Central memory CD8-positive, alpha-beta T cell (primary cell): ENCODE data around the gene VWA5B1.

ENCODE experiments used
- ATAC-seq: fragments of 150-1000 bp; cut with Tn5 transposase; replicated peaks from 2 replicates; pipeline ENCODE4 v1.10.0; 2022; ENCODE audit warnings: mild to moderate bottlenecking, moderate FRiP score, moderate number of reproducible peaks; ENCODE audit not compliant: poor library complexity, severe bottlenecking; ENCODE audit errors: extremely low read depth
- DNase-seq, 2 donors: peaks; one replicate each; pipeline ENCODE4 v3.0.0; 2021; ENCODE audit warnings: low spot score in 2 of 2
- H3K27ac Mint-ChIP-seq: one replicate; pipeline ENCODE4 v1.8.0; 2022; ENCODE audit warnings: low read depth, mild to moderate bottlenecking, moderate library complexity, mixed read lengths
- H3K27me3 Mint-ChIP-seq: one replicate; pipeline ENCODE4 v1.8.0; 2022; ENCODE audit warnings: mixed read lengths
- H3K36me3 Mint-ChIP-seq: one replicate; pipeline ENCODE4 v1.8.0; 2022; ENCODE audit warnings: mild to moderate bottlenecking, moderate library complexity, mixed read lengths; ENCODE audit not compliant: insufficient read depth
- H3K4me1 Mint-ChIP-seq: one replicate; pipeline ENCODE4 v1.8.0; 2022; ENCODE audit warnings: mixed read lengths
- H3K4me3 Mint-ChIP-seq: one replicate; pipeline ENCODE4 v1.8.0; 2022; ENCODE audit warnings: mild to moderate bottlenecking, moderate library complexity, mixed read lengths
- H3K9me3 Mint-ChIP-seq: one replicate; pipeline ENCODE4 v1.8.0; 2022; ENCODE audit warnings: mixed read lengths

The VWA5B1 gene

DNA sequence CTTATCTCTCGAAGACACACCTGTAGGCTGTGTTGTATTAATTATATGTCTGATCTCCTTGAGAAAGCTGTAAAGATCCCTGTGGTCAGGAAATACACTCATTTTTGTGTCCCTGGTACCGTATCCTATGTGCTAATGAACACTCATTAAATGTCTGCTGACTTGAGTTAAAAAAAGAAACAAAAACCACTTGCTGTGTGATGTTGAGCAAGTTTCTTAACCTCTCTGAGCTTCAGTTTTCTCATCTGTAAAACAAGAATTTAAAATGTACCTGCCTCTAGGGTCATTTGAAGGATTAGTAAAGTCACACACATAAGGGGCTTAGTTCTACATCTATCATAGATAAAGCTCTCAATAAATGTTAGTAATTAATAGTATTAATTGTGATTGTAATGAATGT, 91.3 kb downstream of the VWA5B1 start:
- no peaks in the 10 kb centered on the region for H3K9me3 Mint-ChIP-seq
- no peak for DNase-seq
- H3K4me1 Mint-ChIP-seq, result no peaks in the 10 kb centered on the region
- H3K4me3 Mint-ChIP-seq, result no peak overlapping the region
- H3K36me3 Mint-ChIP-seq, result no peaks in the 10 kb centered on the region
- peaks cover 55% of the 10 kb centered on the region for H3K27me3 Mint-ChIP-seq
- ATAC-seq, result no peak
- no peak overlapping the region for H3K27ac Mint-ChIP-seq

DNA sequence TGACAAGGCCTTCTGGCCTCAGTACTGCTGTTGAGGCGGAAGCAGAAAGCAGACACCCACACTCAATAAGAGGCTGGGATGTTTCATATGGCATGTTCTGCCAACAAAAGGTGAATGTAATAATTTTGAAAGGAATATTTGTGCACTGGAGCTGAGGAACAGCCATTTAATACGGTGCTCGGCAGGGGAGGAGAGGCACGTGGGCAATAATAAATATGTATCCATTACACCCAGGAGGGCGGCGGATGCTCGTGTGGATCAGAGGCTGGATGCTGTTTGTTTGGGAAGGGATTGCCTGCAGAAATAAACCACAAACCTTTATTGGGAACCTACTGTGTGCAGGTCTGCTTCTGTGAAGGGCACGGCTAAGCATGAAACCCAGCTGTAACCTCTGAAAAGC, 92.0 kb downstream of the VWA5B1 start:
- Mint-ChIP-seq H3K4me3 (no peak overlapping the region), H3K36me3 (no peaks in the 10 kb centered on the region), H3K9me3 (no peaks in the 10 kb centered on the region), H3K27me3 (peaks cover 62% of the 10 kb centered on the region), H3K27ac (no peak overlapping the region), H3K4me1 (no peaks in the 10 kb centered on the region)
- ATAC-seq (no peak), DNase-seq (no peak)

DNA sequence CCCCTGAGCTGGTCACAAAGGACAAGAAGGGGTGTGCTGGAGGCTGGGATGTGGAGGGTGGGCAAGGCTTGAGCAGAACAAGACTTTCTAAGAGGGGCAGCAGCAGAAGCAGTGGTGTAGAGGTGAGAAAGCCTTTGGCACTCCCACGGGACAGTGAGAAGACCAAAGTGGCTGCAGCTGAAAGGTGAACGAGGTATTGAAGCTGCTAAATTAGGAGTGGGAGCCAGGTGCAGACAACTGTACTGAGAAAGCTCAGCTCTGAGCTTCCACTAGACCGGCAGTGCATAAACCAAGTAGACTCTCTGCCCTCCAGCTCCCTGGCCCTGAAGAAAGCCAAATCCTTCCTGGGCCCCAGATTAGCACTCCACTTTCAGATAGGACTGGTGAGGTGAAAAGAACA, 93.0 kb downstream of the VWA5B1 start:
- Mint-ChIP-seq H3K27me3 (peaks cover 70% of the 10 kb centered on the region), H3K9me3 (no peaks in the 10 kb centered on the region)

GRCh38 chr1:20385630-20386029, 95.0 kb downstream of the VWA5B1 start:
- no peak for DNase-seq
- no peaks in the 10 kb centered on the region for H3K9me3 Mint-ChIP-seq
- ATAC-seq, result no peak

More for the DNA sequence above, 93.0 kb downstream of the VWA5B1 start:
- DNase-seq (no peak), ATAC-seq (no peak)
- no peaks in the 10 kb centered on the region for H3K4me1 Mint-ChIP-seq
- no peaks in the 10 kb centered on the region for H3K36me3 Mint-ChIP-seq
- no peak overlapping the region for H3K4me3 Mint-ChIP-seq
- H3K27ac Mint-ChIP-seq, result no peak overlapping the region

GRCh38 chr1:20386323-20387081, 95.8 kb downstream of the VWA5B1 start:
- no peak for DNase-seq
- H3K4me1 Mint-ChIP-seq, result no peaks in the 10 kb centered on the region
- no peak for ATAC-seq
- no peak overlapping the region for H3K4me3 Mint-ChIP-seq
- H3K27ac Mint-ChIP-seq, result no peak overlapping the region
- peaks cover 71% of the 10 kb centered on the region for H3K27me3 Mint-ChIP-seq
- H3K36me3 Mint-ChIP-seq, result no peaks in the 10 kb centered on the region
- H3K9me3 Mint-ChIP-seq, result no peaks in the 10 kb centered on the region

More at GRCh38 chr1:20385630-20386029, 95.0 kb downstream of the VWA5B1 start:
- no peak overlapping the region for H3K4me3 Mint-ChIP-seq
- H3K4me1 Mint-ChIP-seq, result no peaks in the 10 kb centered on the region
- H3K27me3 Mint-ChIP-seq, result peaks cover 65% of the 10 kb centered on the region
- no peak overlapping the region for H3K27ac Mint-ChIP-seq
- H3K36me3 Mint-ChIP-seq, result no peaks in the 10 kb centered on the region

DNA sequence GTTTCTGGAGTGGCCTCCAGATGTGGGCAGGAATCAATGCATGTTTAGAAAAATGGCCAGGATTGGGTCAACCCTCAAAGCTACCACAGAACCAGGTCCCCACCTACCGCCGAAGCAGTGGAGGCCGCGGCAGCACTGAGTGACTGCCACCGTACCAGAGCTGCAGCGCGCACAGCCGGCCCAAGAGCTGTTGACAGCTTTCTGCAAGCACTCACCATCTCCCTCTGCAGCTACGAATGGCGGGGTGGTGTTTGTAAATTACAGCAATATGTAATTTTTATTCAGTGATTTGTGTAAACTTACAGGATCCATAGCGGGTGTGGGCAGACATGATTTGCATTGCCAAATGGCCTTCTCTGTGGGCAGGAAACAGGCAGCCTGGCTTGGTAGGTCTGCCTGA, 98.9 kb downstream of the VWA5B1 start:
- DNase-seq (no peak), ATAC-seq (no peak)
- H3K36me3 Mint-ChIP-seq, result no peaks in the 10 kb centered on the region
- peaks cover 11% of the 10 kb centered on the region for H3K9me3 Mint-ChIP-seq
- peaks cover 95% of the 10 kb centered on the region for H3K27me3 Mint-ChIP-seq
- H3K27ac Mint-ChIP-seq, result no peak overlapping the region
- no peaks in the 10 kb centered on the region for H3K4me1 Mint-ChIP-seq
- no peak overlapping the region for H3K4me3 Mint-ChIP-seq

DNA sequence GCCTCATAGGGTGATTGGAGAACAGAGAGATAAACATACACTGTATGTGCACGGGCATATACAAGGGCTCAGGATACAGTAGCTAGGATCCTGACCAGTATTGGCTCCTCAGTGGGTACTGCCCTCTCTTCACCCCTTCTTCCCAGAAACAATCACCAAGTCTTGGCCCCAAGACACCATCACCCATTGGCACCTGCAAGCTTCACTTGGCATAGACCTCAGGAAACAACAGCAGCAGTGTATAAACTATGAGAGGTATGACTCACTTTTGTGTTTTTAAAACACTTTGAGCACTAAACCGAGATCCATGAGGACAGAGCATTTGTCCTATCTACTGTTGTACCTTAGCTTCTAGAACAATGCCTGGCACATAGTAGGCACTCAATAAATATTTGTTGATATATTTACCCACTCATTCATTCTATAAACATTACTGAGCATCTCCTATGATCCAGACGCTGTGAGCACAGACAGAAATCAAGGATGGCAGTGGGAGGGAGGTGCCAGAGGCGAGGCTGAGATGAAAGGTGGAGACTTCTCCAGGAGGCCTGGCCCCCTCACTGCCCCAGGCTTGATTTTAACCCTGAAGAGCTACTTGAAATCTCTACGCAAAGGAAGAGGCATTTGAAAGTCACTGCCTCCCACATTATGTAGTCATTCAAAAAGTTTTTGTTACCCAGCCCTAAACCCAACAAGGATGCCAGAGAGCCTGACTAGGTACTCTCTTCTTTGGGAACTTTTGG, 100.1 kb downstream of the VWA5B1 start:
- H3K27ac Mint-ChIP-seq, result no peak overlapping the region
- H3K36me3 Mint-ChIP-seq, result no peaks in the 10 kb centered on the region
- no peaks in the 10 kb centered on the region for H3K4me1 Mint-ChIP-seq
- H3K4me3 Mint-ChIP-seq, result no peak overlapping the region
- H3K27me3 Mint-ChIP-seq, result peaks cover 87% of the 10 kb centered on the region
- H3K9me3 Mint-ChIP-seq, result peaks cover 13% of the 10 kb centered on the region
- ATAC-seq, result no peak
- DNase-seq, result no peak

DNA sequence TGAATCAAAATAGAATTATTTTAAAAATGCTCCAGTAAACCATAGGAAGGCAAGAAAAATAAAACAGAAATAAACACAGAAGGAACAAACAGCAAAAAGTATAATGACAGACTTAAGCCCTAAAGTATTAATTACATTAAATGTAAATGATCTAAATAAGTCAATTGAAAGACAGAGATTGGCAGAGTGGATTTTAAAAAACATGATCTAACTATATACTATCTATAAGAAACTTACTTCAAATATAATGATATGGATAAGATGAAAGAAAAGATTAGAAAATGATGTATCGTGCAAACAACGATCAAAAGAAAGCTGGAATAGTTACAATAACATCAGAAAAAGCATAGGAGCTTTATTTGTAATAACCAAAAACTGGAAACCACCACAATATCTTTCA, 104.6 kb downstream of the VWA5B1 start:
- Mint-ChIP-seq H3K27ac (no peak overlapping the region), H3K36me3 (peaks cover 2% of the 10 kb centered on the region), H3K27me3 (peaks cover 85% of the 10 kb centered on the region), H3K9me3 (peaks cover 13% of the 10 kb centered on the region), H3K4me1 (no peaks in the 10 kb centered on the region), H3K4me3 (no peak overlapping the region)
- ATAC-seq, result no peak
- no peak for DNase-seq

GRCh38 chr1:20398744-20399143, 108.1 kb downstream of the VWA5B1 start:
- Mint-ChIP-seq H3K4me1 (no peaks in the 10 kb centered on the region), H3K27me3 (peaks cover 77% of the 10 kb centered on the region), H3K27ac (no peak overlapping the region), H3K4me3 (no peak overlapping the region), H3K36me3 (peaks cover 2% of the 10 kb centered on the region), H3K9me3 (peaks cover 9% of the 10 kb centered on the region)
- DNase-seq (no peak), ATAC-seq (no peak)

DNA sequence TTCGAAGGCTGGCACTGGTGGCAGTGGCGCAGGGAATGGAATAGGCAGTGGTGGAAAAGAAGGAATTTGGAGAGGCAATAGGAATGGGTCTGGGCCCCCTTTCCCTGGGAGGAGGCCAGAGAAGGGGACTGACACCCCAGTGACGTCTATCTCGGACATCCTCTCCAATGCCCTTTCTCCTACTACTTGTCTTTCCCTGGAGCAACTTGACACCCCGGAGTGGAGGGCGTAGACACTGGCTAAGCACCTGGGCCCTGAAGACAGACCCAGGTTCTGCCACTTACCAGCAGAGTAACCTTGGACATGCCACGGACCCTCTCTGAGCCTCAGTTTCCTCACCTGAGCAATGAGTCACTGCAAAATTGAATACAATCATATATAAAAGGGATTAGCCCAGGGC, 108.5 kb downstream of the VWA5B1 start:
- DNase-seq (no peak), ATAC-seq (no peak)
- H3K27ac Mint-ChIP-seq, result no peak overlapping the region
- peaks cover 5% of the 10 kb centered on the region for H3K9me3 Mint-ChIP-seq
- no peak overlapping the region for H3K4me3 Mint-ChIP-seq
- peaks cover 77% of the 10 kb centered on the region for H3K27me3 Mint-ChIP-seq
- peaks cover 2% of the 10 kb centered on the region for H3K36me3 Mint-ChIP-seq
- no peaks in the 10 kb centered on the region for H3K4me1 Mint-ChIP-seq

- Mint-ChIP-seq H3K36me3 (peaks cover 2% of the 10 kb centered on the region), H3K9me3 (peaks cover under 1% of the 10 kb centered on the region), H3K4me3 (no peak overlapping the region), H3K4me1 (no peaks in the 10 kb centered on the region), H3K27me3 (peaks cover 77% of the 10 kb centered on the region), H3K27ac (no peak overlapping the region)
- DNase-seq, result no peak
- no peak for ATAC-seq
These were observed 109.0 kb downstream of the VWA5B1 start for GRCh38 chr1:20399606-20400180.

- ATAC-seq (no peak), DNase-seq (no peak)
These were observed 109.9 kb downstream of the VWA5B1 start for GRCh38 chr1:20400341-20401177.

More at GRCh38 chr1:20400341-20401177, 109.9 kb downstream of the VWA5B1 start:
- Mint-ChIP-seq H3K36me3 (peaks cover 2% of the 10 kb centered on the region), H3K27ac (no peak overlapping the region), H3K9me3 (no peaks in the 10 kb centered on the region), H3K4me3 (no peak overlapping the region), H3K27me3 (peaks cover 84% of the 10 kb centered on the region), H3K4me1 (no peaks in the 10 kb centered on the region)
